NCI-H748 (cell line): ENCODE measurements around the gene BCAR3.
"Not testable (repeated sequence)": the region's sequence is repeated elsewhere in the genome, so short reads cannot be mapped to it uniquely, and the experiment has no call there.

ENCODE experiments used
- DNase-seq: peaks from one replicate; lab custom pipeline; 2025; ENCODE audit not compliant: unreplicated experiment; lab: John Stamatoyannopoulos, UW

Gene BCAR3

DNA sequence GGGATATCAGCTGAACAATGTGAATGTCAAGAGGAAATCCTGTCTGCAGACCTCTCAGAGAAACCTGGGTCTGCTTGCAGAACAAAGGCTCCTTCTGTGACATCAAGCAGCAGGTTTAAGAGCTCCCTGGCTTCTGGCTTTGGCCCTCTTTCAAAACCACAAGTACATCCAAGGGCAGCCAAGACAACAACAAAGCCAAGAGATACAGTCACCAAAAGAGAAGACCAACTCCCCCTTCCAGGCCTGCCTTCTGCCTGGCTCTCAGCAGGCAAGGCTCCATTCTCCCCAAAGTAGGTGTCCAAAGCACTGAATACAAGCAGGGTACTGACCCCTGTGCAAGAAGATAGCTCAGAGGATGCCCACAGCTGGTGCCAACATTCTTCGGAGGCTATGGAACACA is 11.5 kb downstream of the BCAR3 start:
- DNase-seq: no peak

- no peak for DNase-seq
Observed at GRCh38 chr1:93669369-93669768, 12.3 kb downstream of the BCAR3 start.

GRCh38 chr1:93668951-93669350 is 12.7 kb downstream of the BCAR3 start:
- DNase-seq: no peak

GRCh38 chr1:93668121-93668520 is 13.5 kb downstream of the BCAR3 start:
- DNase-seq: no peak

DNA sequence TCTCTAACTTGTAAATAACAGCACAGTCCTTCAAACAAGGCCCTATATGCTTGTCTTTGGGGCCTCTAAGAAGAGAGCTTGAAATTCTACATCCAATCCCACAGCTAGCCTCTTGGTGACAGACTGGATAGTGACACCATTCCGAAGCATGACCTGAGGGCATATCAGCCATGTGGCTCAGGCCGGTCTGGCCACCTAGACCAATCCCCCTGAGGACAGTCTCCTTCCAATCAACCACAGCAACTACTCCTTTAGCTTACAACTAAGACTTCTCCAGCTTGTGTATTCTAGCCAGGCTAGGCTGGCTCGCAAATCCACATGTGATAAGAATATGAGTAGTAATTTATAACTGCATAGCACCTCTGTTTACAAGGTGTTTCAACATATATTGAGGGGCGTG is 14.0 kb downstream of the BCAR3 start:
- DNase-seq: no peak

GRCh38 chr1:93666613-93667384 is 14.8 kb downstream of the BCAR3 start:
- no peak for DNase-seq

DNA sequence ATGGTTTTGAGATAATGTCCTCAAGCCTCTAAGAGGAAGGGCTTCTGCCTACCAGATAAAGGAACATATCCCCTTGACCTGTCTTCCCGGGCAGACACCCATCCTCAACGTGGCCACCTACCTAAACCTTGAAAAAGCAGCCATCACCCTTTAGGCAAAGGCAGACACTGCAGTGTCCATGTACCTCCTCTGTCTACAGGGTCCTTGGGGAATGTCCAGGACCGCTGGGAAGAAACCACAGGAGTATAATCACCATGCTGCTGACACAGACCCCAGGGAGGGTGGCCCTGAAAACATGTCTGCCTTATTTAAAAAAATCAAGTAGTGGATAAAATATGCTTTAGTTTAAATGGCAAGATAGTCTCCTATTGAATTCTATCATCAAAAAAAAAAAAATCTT is 16.6 kb downstream of the BCAR3 start:
- no peak for DNase-seq

GRCh38 chr1:93663208-93663614 is 18.4 kb downstream of the BCAR3 start:
- no peak for DNase-seq

- DNase-seq: no peak
Observed at GRCh38 chr1:93662481-93663207, 19.0 kb downstream of the BCAR3 start.

DNA sequence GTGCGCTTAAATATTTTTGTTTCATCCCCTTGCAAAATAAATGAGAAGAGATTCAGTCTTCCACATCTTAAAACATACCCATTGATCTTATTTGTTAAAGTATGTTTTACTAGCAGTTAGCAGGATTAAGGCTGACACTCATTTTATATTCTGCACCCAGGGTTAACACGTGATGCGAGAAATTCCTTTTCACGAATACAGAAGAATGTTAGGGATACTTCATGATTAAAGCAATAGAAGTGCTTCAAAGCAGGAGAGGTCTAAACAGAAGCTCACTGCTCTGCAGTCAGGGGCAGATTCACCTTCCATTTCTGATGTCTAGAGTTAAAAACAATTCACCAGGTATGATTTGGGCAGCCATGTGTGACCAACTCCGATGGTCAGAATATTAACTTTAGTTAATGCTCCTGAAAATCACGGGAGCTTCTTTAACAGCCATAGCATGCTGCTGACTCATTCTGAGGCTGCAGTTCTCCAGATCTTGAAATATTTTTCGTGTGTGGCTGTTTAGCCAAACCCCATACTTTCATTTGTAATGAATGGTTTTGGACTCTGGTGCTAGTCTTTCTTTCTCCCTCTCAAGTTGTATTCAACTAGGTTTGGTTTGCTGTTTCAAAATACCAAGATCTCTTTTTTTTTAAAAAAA is 19.7 kb downstream of the BCAR3 start:
- DNase-seq: no peak

DNA sequence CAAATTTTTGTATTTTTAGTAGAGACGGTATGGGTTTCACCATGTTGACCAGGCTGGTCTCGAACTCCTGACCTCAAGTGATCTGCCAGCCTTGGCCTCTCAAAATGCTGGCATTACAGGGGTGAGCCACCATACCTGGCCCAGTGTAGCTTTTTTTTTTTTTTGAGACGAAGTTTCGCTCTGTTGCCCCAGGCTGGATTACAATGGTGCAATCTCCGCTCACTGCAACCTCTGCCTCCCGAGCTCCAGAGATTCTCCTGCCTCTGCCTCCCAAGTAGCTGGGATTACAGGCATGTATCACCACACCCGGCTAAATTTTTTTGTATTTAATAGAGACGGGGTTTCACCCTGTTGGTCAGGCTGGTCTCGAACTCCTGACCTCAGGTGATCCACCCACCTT is 20.3 kb downstream of the BCAR3 start:
- not testable (repeated sequence) for DNase-seq

DNA sequence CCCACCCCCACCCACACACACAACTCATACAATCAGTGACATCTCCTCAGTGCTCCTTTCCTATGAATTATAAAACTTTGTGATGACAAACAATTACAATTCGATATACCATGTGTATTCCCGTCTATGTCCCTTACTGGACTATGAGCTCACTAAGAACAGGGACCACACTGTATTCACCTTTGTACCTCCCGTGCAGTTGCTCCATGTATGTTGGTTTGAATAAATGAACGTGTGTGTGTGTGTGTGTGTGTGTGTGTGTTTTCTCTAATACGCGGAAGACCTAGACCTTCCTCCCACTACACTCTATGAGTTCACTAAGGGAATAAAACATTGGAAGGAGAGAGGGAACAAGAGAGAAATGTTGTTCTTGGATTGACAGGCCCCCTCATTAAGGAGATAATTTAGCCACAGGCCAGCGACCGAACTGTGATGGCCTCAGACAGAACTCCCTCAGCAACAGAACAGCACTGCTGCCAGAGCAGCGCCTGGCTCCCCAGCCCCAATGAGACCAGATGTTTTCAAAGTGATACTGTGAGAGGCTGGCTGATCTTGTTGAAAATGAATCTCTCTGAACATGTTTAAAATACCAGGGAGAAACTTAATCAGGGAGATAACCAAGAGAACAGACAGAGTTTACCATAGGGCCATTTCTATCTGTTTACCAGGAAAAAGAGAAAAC is 21.7 kb downstream of the BCAR3 start:
- no peak for DNase-seq

DNA sequence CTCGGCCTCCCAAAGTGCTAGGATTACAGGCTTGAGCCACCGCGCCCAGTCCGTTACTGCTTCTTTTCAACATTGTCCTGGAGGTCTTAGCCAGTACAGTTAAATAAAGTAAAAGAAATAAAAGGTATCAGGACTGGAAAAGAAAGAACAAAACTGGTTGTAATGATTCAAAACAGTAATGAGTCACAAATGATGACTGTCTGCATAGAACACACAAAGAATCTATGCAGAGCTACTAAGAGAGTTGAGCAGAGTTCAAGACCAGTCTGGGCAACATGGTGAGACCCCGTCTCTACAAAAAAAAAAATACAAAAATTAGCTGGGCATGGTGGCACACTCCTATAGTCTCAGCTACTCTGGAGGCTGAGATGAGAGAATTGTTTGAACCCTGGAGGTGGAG is 23.4 kb downstream of the BCAR3 start:
- DNase-seq: no peak

GRCh38 chr1:93656491-93656890 is 25.1 kb downstream of the BCAR3 start:
- no peak for DNase-seq

DNA sequence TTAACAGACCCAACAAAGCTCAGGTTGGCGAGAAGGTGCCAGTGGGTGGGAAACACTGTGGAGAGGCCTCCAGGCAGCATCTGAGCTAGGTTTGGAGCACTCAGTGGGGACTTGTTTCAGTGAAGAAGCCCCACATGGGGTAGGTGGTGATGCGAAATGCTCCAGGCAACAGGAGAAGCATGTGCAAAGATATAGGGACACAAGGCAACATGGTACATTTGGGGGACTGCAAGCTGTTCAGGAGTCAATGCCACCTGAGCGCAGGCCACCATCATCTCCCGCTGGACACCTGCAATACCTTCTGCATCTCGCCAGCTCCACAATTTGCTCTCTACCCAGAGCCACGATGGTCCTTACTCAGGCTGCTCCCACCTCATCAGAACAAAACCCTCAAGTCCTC is 28.0 kb downstream of the BCAR3 start:
- no peak for DNase-seq

DNA sequence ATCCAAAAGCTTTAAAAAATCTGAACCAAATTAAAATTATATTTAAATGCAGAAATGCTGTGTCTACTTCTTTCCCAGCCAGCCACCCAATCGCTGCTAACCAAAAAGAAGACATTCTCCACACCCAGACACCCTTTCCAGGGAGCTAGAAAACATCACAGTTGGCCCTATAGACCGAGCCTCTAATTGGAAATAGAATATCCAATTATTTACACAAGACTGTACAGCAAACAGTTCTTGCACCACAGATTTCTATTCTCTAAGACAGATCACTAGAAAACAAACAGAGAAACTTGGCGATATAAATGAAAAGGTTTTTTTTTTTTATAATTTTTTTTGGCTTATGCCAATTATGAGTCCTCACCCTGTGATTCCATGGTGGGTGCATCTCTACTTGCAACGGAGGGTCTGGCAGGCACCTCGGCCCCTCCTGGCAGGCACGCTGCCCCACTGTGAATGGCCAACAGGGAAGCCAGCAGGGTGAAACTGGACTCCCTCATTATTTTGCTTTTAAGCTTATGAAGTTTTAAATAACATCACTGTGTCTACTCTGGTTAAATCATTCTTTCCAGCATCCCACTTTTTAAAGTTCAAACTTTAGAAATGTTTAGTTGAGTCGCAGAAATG is 29.2 kb downstream of the BCAR3 start:
- DNase-seq: peak; percentile 7

DNA sequence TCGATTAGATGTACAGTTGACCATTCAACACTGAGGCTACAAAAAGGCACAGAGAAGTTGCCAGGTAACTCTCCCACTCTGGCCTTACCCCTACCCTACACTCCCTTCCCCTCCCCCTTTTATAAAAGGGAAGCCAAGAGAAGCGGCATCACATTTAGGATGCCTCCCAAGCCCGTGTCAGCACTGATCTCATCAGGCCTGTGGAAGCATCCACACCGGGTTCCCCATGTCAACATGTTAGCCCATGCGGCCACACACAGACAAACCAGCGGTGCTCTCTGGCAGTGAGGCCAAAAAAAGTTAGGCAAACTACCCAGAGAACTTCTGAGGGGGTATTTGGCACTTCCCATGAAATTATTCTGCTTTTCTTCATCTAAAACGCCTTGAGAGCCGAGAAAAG is 29.9 kb downstream of the BCAR3 start:
- no peak for DNase-seq

GRCh38 chr1:93650159-93650558 is 31.5 kb downstream of the BCAR3 start:
- not testable (repeated sequence) for DNase-seq

- DNase-seq: no peak
Observed at GRCh38 chr1:93649231-93649630, 32.4 kb downstream of the BCAR3 start.

GRCh38 chr1:93648656-93649055 is 33.0 kb downstream of the BCAR3 start:
- no peak for DNase-seq

GRCh38 chr1:93641527-93641926 is 40.1 kb downstream of the BCAR3 start:
- DNase-seq: no peak
